ENCODE measurements around the gene HNRNPUL1. TPM values are rescaled to one million over a fixed set of nuclear protein-coding genes. Genes with fewer than 3 reads are reported as not detected.

The HNRNPUL1 gene
- total and polyA plus RNA-seq, 2 of the 8 experiments (the other 6 are each of a cell fraction or from before 2014, with no cell fraction given) = 99.5 to 264 TPM

DNA sequence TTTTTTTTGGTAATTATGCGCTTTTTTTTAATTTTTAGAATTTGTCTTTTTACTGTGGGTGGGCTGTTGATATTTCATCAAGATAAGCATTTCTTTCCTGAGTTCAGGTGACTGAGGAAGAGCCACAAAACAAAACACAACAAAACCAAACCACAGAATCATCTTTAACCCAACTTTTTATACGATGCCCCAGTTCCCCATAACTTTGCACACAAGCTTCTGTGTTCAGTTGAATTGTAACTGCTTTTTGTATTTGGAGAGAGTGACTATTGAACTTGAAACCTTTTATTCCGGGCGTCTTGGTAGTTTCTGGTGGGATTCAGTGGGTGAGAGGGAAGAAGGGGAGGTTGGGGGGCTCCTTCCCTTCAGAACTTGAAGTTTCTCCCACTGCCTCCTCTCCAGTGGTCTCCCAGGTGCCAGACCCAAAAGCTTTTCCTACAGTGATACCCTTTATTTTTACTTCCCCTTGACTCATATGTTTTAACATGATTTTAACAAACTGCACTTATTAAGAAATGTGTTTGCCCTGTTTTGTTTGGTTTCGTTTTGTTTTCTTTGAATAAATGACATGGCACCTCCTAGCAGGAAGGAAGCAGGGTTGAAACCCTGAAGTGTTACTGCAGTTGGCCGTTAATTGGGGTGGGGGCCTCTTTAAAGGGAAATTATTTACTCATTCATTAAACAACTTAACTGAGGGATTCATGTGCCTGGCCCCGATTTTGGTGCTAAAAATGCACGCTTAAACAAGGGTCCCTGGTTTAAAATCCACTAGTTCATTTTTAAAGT is 43.1 kb downstream of the HNRNPUL1 start:
- H4K20me1 ChIP-seq (replicated peaks in 1 of 2; ENCODE audit: control insufficient read depth in 1 of 2, insufficient read depth in 2 of 2, low read length in 2 of 2) = peaks cover 0 to 15% of the 10 kb centered on the region in 2 experiments
- TF ChIP-seq NANOG (IDR thresholded peaks at IDR 0.05; ENCODE audit: insufficient read depth, low read depth, low read length, poor library complexity, severe bottlenecking) (no peak), CEBPB (IDR thresholded peaks at IDR 0.05; ENCODE audit: low read depth, low read length) (no peak), MAFK (IDR thresholded peaks at IDR 0.05; ENCODE audit: low read depth, low read length) (no peak), SAP30 (IDR thresholded peaks at IDR 0.05; ENCODE audit: insufficient read depth, insufficient replicate concordance, low read length) (no peak)
- TF ChIP-seq, protein P1, sequence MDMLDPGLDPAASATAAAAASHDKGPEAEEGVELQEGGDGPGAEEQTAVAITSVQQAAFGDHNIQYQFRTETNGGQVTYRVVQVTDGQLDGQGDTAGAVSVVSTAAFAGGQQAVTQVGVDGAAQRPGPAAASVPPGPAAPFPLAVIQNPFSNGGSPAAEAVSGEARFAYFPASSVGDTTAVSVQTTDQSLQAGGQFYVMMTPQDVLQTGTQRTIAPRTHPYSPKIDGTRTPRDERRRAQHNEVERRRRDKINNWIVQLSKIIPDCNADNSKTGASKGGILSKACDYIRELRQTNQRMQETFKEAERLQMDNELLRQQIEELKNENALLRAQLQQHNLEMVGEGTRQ (IDR thresholded peaks at IDR 0.05; ENCODE audit: low read length) = no peak
- peaks cover 0 to 5% of the 10 kb centered on the region in 2 experiments; a peak in 2 of 4 replicates for H3K79me2 ChIP-seq (ENCODE audit: control insufficient read depth in 1 of 2, insufficient read depth in 2 of 2, low read length in 2 of 2)
- peaks cover 0 to 10% (median under 1%) of the 10 kb centered on the region in 4 experiments; a peak in 3 of 7 replicates for H3K4me1 ChIP-seq (replicated peaks in 1 of 4; ENCODE audit: control insufficient read depth in 3 of 4, insufficient read depth in 4 of 4, low read length in 3 of 4)
- H4K8ac ChIP-seq (ENCODE audit: extremely low read depth, insufficient read depth, low read length) = no peak overlapping the region
- no peak overlapping the region for H4K5ac ChIP-seq (ENCODE audit: insufficient read length, low read depth, low read length)
- no peaks in the 10 kb centered on the region for H3K27me3 ChIP-seq (replicated peaks in 1 of 4; ENCODE audit: control insufficient read depth in 3 of 4, extremely low read depth in 1 of 4, insufficient read depth in 3 of 4, low read length in 3 of 4)
- no peak overlapping the region for H4K91ac ChIP-seq (replicated peaks; ENCODE audit: insufficient read length, low read length)
- H3K4ac ChIP-seq (replicated peaks; ENCODE audit: insufficient read length, low read depth, low read length) = no peak overlapping the region
- no peak for DNase-seq (ENCODE audit: low read depth in 1 of 2, low spot score in 2 of 2)
- no peak overlapping the region for H3K14ac ChIP-seq (ENCODE audit: insufficient read length)
- no peak overlapping the region for H3K4me3 ChIP-seq (ENCODE audit: extremely low read depth in 1 of 4, insufficient read depth in 2 of 4, low read depth in 3 of 4, low read length in 4 of 4)
- no peak overlapping the region for H2BK120ac ChIP-seq (replicated peaks; ENCODE audit: low read depth, low read length)
- H3K23ac ChIP-seq (ENCODE audit: insufficient read length) = no peak overlapping the region
- no peak for FAIRE-seq
- no peak overlapping the region for H2BK12ac ChIP-seq (ENCODE audit: low read depth, low read length)
- no peaks in the 10 kb centered on the region for H3K9me3 ChIP-seq (ENCODE audit: insufficient read depth in 2 of 2, low read depth in 1 of 2, low read length in 1 of 2)
- H2BK5ac ChIP-seq (ENCODE audit: low read depth, low read length) = no peak overlapping the region
- H2BK20ac ChIP-seq (ENCODE audit: low read length) = no peak overlapping the region
- H3K4me2 ChIP-seq (ENCODE audit: insufficient read depth in 1 of 2, low read depth in 2 of 2, low read length in 2 of 2) = no peak overlapping the region
- H3K79me1 ChIP-seq (ENCODE audit: low read depth, low read length) = peaks cover 3% of the 10 kb centered on the region; the same call in 1 of the 2 replicates
- H2AK5ac ChIP-seq (ENCODE audit: low read depth, low read length) = no peak overlapping the region
- H3K9ac ChIP-seq (replicated peaks in 1 of 4; ENCODE audit: extremely low read depth in 1 of 4, low read depth in 3 of 4, low read length in 3 of 4) = no peak overlapping the region
- H3K23me2 ChIP-seq (ENCODE audit: low read depth, low read length) = peaks cover 7% of the 10 kb centered on the region
- CTCF ChIA-PET (ENCODE audit: partially characterized antibody) = interaction anchor here (1.0 to 7.3 kb wide), 9 partner anchors 11 to 103 kb away, joined by 3 to 63 read pairs (median 4); no protein-coding TSS in a partner anchor
- no peak overlapping the region for H2AFZ ChIP-seq (ENCODE audit: low read length)
- H2BK15ac ChIP-seq (ENCODE audit: low read length) = no peak overlapping the region
- POLR2A ChIA-PET (ENCODE audit: partially characterized antibody) = interaction anchor here (1.3 to 22.6 kb wide), 4 partner anchors 15 to 101 kb away, joined by 3 to 579 read pairs (median 70); partner anchors contain the start of gene HNRNPUL1
- no peak overlapping the region for H3K27ac ChIP-seq (ENCODE audit: low read depth, low read length)
- H3K18ac ChIP-seq (ENCODE audit: extremely low read depth, low read length) = no peak overlapping the region
- no peak overlapping the region for H3K56ac ChIP-seq (replicated peaks; ENCODE audit: insufficient read length, low read depth, low read length)
- peaks cover 39 to 53% (median 45%) of the 10 kb centered on the region in 4 experiments for H3K36me3 ChIP-seq (ENCODE audit: control insufficient read depth in 2 of 4, insufficient read depth in 4 of 4, low read length in 3 of 4)
- 90% methylated on average over 8 of the region's 8 CpGs; no CpG with 5 or more reads in 1 of the 2 experiments for WGBS, 2 experiments (ENCODE audit: extremely low coverage in 1 of 2, insufficient coverage in 1 of 2, insufficient read length in 1 of 2, insufficient replicate concordance in 2 of 2, low coverage in 1 of 2, low lambda C conversion rate in 2 of 2, missing lambda C conversion rate in 1 of 2)
